SHP77 treated with DMSO at 0.1 percent for 48 hours (cell line): ENCODE results near the gene C10orf95.

Source experiments
- DNase-seq: peaks from one replicate; lab custom pipeline; 2025; lab: John Stamatoyannopoulos, UW

The C10orf95 gene

DNA sequence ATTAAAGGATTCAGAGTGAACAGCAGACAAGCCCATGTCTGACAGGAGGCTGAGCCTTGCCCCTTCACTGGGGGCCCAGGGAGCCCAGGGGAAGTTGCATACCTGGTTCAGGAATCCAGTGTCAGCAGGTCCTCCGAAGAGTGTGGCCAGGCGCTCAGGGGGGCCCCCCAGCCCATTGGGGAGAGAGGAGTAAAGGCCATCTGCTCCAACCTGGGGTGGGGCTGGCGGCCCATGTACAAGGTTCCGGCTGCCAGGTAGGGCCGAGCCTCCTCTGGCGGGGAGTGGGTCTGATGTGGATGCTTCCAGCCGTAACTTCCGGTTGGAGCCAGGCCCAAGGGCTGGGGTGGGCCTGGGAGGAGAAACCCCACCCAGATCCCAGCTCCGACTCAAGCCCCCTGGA is 35.1 kb downstream of the C10orf95 start:
- DNase-seq, result no peak

DNA sequence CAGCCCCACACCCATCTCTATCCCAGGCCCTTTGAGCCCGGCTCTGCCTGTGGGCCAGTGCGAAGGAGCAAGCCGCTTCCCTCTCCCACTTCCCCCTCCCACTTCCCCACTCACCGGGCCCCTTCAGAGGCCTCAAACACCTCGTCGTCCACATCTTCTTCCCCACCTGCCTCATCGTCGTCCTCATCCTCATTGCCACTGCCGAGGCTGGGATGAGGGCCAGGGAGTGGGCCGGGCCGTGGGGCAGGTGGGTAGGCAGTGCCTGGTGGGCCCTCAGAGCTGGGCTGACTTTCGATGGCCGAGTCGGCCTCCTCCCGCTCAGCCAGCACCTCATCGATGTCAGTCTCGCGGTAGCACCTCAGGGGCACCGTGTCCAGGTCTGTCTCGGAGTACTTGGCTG is 36.6 kb downstream of the C10orf95 start:
- no peak for DNase-seq

DNA sequence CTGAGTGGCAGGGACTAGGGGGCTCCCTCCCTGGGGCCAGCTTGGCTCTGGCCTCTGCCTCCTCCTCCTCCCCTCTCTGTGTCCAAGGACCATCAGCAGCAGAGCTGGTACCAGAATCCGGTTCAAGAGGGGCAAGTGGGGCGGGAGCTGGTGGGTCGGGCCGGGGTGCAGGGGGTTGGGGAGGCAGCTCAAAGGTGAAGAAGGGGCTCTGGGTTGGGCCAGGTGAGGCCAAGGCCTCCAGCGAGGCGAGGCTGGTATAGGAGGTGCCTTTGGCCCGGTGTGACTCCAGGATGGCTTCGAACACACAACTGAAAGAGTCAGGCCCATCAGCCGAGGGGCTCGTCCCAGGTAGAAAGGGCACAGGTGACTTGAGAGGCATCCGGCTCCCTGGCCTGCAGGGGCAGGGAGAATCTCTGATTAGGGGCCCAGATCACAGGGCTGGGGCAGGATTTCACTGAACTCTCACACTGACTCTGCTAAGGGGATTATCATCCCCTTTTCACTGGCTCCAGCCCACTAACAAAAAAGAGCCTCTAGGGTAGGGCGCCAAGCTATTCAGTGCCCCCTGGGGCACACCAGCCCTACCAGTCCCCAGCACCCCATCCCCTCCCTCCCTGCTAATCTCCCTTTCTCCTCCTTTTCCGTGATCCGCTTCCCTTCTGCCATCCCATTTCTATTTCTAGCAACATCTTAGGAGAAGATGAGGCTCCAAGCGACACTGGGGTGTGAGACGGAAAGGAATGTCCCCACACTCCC is 37.4 kb downstream of the C10orf95 start:
- no peak for DNase-seq

DNA sequence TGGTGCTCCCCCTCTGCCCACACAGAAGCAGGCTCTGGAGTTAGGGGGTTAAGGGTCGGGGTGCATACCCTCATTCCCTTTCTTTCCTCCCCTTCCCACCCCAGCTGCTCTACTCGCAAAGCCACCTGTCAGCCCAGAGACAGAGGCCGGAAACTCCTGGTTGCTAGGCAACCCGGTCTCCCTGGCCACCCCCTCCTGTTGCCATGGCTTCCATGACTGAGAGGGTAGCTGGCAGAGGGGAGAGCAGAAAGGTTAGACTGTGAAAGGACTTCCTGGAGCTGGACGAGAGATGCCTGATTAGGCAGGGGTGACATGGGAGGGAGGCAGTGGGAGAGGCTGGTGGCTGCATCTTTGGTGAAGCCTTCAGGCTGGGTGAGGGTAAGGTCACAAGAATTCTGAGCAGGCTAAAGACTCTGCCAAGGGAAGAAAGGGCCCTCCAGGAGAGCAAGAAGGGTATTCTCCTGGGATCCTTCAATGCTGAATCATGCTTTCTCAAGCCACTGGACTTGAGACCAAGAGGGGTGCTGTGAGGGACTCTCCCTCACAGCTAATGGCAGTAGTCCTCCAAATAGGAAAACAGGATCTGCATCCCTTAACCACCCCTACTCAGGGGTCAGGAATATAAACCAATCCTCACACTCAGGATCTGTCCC is 38.2 kb downstream of the C10orf95 start:
- peak; percentile 27 for DNase-seq

DNA sequence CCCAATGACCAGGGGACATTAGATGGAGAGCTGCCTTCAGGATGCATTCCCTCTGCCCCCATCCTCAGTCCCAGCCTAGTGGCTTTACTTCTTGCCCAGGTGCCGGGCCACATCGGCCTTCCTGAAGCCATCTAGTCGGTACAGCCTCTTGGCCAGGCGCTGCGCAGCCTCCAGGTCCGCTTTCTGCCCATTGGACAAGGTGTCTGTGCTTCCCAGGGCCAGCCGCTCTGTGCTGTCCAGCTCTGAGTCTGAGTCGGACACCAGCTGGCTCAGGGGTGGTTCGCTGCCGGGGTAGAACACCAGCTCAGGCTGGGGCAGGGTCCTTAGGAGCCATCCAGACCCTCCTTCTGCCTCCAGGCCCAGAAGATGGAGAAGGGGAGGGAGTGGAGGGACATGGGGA is 39.0 kb downstream of the C10orf95 start:
- no peak for DNase-seq

DNA sequence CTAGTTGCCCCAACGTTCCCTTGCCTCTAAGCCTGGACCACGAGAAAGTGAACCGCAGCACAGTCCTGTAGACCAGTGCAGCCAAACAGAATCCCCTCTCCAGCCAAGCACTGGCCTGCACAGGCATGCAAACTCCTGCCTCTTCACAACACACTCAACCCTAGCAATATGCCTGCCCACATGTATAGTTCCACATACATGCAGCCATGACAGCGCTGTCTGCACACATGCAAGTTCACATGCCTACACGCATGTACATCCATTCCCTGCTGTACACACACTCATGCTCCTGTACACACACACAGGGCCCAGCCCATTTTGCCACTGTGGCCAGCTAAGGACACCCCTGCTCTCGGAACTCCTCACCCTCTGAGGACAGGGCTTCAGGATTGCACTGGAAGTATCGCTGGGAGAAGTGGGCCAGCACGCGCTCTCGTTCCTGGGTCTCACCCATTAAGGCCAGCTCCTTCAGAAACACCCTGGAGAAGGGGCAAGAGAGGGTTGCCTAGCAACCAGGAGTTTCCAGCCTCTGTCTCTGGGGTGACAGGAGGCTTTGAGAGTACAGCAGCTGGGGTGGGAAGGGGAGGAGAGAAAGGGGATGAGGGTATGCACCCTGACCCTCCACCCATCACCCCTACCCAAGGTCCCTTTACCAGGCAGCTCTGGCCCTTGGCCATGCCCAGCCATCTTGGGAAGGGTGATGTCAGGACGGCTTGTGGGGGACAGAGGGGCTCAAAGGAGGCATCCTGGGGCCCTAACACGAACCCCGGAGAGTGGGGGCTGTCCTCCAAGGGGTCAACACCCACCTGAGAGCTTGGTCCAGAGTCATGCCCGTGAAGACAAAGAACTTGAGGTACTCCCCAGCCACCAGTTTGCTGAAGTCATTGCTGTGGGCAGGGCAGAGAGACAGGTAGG is 39.7 kb downstream of the C10orf95 start:
- DNase-seq, result no peak

DNA sequence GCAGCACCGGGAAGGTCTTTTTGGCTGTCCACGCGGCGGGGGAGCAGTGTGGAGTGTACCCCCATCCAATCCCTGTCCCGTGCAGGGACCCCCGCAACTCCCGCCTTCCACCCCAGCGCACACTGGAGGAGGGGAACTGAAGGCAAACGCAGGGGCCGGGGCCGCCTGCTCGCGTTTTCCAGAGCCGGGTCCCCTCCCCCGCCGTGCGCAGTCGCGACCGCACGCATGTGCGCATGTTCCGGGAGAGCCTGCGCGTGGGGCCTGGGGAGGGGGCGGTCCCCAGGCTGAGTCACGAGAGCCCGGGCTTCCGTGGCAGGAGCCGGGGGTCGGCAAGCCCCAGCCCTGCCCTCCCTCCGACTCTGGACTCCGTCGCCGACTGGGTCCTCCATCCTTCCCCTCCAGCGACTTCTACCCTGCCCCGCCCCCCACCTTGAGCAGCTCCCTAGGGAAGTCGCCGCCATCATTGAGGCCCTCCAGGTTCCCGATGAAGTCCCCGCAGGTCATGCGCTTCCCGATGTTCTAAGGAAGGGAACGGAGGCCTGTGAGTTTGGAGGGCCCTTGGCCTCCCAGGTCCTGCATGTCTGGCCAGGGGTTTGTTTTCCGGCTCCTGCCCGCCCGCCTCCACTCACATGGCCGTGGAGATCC is 40.8 kb downstream of the C10orf95 start:
- no peak for DNase-seq

DNA sequence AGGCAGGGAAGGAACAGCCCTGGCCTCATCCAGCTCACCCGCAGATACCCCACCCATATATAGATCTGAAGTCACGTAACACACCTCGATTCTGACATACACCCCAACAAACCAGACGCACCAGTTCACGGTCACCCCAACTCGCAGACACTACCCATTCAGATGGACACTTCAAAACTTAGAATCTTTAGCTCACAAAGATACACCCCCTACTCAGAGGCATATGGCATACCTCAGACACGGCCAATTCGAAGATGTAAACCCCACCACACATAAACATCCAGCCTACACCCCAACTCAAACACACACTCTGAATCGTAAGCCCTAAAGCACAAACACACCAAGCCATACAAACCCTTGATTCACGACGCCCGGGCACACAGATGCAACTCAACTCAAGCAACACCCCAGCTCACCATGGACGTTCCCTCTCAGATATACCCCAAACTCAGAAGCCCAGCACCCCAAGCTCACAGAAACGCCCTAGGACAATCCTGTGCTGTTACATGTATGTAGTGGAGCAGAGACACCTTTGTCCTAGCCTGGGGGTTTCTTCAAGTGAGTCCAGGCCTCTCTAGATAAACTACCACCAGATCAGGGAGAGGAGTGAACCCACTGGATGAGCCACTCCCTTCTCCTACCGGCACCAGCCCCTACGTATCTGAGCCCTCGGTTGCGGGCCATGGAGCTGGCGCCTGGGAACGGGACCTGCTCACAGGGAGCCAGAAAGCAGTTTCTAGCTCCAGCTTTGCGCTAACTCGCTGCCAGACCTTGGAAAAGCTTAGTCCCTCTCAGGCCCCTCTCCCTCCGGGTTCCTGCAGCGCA is 41.5 kb downstream of the C10orf95 start:
- no peak for DNase-seq

DNA sequence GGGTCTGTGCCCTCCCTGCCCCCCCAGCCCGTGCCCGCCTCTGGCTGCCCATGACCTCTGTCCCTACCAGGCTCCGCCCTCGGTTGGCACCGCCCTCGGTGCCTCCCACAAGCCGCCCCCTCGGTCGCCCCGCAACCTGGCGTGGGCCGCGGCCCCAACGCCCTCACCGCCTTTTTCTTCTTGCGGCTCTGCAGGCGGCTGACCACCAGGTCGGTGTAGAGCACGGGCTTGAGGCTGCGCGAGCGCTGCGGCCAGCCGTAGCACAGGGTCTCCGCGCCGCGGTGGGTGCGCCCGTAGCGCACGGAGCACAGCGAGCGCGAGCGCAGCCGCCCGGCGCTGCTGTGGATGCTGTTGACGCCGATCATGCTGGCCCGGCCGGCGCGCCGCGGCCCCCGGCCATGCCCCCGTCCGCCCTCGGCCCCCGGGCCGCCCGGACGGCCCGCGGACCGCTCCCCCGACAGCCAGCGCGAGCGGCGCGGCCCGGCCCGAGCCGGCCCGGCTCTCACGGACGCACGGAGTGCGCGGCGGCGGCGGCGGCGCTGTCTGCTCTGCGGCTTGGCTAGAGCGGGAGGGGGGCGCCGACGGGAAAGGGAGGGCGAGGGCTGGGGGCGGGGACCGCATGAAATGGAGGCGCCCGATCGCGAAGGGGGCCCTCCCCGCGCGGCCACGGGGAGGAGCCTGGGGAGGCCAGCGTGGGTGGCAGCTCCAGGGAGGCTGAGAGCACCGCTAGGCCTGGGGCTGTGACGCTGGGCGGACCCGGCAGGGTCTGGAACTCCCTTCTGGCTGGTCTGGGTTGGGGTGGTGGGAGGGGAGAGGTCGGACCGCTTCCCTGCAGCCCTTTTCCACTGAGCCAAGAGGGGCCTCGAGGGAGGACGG is 42.4 kb downstream of the C10orf95 start:
- no peak for DNase-seq

DNA sequence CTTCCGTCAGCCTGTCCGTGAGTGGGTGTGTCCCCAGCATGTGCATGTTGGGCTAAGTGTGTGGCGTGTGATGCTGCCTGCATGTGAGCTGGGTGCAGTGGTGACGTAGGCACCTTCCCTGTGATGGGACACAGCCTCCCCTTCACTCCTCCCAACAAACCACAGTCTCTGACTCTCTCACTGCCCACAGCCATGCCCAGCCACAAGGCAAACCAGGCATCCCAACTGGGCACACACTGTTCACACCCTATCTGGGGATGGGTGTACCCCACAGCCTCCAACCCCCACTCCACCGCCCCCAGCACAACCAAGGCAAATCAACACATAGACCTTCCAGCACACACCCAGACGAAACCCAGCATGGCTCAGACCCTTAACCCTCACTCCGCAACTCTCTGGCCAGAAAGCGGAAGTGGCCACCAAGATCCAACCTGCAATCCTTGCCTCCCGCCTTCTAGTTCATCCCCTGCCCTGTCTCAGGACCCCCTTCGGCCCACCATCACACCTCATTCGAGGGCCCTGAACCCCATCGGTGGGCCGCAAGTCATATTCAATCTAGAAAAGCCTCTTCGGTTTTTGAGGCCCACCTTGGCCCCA is 43.1 kb downstream of the C10orf95 start:
- DNase-seq, result no peak

DNA sequence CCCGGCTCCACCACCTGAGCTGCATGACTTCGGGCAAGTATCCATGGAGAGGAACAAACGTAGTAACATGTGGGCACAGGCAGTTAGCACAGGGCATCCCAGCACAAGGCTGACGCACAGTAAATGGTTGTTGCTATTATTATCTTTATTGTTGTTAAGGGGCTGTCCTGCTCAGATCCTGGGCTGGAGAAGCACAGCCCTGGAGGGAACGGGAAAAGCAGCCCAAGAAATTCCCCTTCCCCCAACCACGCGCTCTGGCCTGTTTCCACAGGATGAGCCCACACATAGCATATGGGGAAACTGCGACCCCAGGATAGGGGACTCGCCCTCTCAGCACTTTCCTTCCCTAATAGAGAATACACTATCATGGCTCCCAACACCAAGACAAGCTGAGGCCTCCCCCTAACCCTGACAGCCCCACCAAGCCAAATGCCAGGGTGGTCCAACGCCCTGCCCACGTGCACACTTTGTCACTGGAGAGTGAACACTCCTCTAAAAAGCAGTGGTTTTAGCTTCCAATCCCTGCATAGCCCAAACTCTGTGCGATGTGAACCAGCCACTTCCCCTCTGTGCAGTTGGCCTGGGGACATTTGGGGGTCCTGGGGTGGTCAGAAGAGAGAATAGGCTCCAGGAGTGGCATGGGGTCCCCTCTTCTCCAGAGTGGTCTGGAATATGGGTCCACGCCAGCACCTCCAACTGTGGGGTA is 43.8 kb downstream of the C10orf95 start:
- DNase-seq, result no peak

DNA sequence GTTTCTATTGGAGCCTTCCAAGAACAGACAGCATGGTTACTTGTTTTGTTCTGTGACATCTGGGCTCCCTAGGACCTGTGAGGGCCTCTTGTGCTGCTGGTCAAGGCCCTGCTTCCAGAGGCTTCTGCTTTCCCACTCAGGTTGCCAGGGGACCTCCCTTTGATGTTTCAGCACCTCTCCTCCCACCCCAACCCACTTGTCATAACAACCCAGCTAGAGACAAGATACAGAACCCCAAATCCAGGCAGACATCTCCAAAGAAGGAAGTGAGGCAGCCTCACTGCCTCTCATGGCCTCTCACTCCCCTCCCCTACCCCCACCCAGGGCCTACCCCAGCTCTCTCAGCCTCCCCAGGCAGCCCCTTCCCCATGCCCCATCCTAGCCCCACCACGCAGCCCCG is 44.5 kb downstream of the C10orf95 start:
- no peak for DNase-seq

DNA sequence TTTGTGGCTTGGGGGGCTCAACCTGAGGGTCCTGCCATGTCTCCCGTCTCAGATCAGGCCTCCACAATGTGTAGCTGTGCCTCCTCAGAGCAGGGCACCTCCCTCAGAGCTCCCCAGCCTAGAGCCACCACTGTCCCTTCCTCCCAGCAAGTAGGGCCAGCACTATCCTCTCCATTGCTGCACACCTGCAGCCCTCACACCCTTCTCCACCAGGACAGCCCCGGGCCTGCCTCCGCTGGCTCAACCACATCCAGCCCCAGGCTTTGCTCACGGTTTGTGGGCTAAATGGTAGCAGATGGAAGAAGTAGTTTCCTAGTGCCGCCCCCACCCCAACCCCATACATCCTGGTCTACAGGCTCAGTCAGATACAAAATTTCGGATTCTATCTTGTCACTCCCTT is 45.7 kb downstream of the C10orf95 start:
- no peak for DNase-seq

DNA sequence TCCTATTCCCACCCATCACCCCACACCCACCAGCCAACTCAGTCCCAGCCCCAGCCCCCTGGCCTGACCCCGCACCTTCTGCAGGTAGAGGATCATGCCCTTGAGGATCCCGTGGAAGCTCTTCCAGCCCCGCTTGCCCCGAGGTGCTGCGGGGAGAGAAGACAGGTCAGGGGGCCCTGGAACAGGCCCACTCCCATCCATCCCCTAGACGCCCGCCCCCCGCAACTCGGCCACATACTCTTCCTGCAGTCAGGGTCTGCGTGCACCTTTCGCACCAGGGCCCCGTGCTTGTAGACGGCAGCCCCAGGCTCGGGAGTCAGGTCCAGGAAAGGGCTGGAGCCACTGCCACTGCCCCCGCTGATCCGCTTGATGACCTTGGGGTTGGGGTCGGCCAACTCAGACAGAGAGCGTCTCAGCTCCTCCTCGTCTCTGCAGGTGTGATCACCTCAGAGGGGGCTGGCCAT is 46.2 kb downstream of the C10orf95 start:
- no peak for DNase-seq

DNA sequence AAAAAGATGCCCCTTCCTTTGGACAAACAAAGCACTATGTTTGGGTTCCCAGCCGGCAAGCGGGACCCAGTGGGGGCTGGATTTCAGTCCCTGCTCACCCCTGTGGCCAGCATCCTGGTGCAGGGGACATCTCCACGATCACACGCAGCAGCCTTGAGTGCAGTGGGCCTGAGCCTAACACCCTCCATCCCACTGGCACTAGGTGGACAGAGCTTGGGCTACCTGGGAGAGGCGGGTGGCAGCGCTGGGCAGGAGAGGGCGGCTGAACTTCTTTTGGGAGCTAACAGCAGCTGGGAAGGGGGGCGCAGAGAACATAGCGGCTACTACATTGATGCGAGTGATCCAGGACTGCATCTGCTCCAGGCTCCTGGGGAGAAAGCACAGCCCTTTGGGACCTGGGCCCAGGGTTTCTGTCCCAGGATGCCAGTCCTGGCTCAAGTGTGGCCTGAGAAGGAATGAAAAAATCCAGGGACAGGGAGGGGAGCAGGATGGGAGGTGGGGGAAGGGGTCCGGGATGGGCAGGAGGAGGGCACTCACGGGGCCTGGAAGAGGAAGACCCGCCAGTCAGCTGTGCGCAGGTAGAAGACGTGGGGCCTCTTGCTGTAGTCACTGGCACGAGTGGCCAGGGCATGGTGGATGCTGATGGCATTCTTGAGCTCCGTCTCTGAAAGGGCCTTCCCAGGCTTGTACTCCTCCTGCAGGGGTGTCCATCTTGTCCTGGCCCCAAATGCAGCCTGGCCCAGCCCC is 46.8 kb downstream of the C10orf95 start:
- no peak for DNase-seq

DNA sequence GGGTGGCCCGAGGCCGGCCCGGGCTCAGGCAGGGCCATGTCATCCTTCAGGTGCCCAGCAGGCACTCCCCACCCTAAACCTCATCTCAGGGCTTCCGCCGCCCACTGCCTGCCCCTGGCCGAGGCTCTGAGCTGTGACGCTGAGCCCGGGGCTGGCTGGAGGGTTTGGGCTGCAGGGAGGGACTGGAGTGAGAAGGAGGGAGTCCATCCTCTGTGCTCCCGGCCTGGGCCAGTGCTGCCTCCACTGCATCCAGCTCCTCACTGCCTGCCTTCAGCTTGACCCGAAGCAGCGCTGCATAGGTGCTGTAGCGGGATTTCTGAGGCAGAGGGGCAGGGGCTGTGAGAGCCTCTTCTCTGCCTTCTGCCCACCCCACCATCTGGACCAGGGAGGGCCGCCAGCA is 48.2 kb downstream of the C10orf95 start:
- DNase-seq, result no peak

DNA sequence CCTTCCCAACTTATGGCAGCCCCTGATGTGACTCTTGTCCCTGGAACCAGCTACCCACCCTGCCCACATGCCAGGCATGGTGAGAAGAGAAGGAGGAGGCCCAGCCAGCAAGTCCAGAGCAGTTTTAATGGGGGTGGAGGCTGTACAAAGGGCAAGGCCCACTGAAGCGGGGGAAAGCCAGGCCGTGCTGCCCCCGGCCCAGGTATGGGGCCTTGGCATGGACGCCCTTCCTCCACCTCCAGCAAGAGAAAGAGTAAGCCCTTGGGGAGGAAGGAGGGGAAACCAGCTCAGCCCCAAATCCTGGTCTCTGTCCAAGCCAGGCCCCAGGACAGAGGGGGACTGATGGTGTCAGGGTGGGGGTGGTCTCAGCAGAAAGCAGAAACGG is 48.8 kb downstream of the C10orf95 start:
- DNase-seq, result no peak

DNA sequence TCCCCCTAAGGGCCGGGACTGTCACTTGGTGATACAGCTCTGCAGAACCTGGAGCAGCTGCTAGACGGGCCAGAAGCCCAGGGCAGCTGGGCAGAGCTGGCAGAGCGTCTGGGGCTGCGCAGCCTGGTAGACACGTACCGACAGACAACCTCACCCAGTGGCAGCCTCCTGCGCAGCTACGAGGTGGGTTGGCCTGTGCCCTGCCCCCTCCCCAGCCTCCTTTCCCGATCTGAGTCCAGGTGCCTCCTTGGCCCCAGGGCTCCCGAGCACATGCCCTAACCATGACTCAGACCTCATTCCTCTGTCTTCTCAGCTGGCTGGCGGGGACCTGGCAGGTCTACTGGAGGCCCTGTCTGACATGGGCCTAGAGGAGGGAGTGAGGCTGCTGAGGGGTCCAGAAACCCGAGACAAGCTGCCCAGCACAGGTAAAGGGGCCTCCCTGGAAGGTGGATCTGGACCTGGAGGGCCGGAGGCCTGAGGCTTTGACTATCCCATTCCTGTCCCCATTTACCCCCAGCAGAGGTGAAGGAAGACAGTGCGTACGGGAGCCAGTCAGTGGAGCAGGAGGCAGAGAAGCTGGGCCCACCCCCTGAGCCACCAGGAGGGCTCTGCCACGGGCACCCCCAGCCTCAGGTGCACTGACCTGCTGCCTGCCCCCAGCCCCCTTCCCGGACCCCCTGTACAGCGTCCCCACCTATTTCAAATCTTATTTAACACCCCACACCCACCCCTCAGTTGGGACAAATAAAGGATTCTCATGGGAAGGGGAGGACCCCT is 49.4 kb downstream of the C10orf95 start:
- DNase-seq, result no peak
